NK-92 (cell line): ENCODE data around the gene CUL2.
"Not testable (repeated sequence)": the region's sequence is repeated elsewhere in the genome, so short reads cannot be mapped to it uniquely, and the experiment has no call there.

Source experiments
- DNase-seq: peaks from one replicate; lab custom pipeline; 2025; ENCODE audit not compliant: unreplicated experiment; lab: John Stamatoyannopoulos, UW

The CUL2 gene

DNA sequence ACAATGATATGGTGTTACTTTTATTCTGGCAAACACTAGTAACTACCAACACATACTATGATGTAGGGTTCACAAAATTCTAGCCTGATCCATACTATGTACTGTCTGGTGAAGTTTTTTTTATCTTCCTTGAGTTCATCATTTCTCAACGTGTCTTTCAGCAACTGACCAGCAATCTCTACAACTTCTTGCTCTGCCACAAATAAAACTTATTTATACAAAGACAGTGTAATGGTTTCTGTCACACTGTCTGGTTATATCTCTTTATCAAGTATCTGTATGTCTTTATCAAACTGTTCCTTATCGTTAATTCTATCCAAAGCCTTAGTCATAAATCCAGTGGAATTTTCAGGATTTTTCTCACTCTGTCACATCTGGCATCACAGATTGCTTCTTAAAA lies 69.7 kb downstream of the CUL2 start:
- DNase-seq, result no peak

DNA sequence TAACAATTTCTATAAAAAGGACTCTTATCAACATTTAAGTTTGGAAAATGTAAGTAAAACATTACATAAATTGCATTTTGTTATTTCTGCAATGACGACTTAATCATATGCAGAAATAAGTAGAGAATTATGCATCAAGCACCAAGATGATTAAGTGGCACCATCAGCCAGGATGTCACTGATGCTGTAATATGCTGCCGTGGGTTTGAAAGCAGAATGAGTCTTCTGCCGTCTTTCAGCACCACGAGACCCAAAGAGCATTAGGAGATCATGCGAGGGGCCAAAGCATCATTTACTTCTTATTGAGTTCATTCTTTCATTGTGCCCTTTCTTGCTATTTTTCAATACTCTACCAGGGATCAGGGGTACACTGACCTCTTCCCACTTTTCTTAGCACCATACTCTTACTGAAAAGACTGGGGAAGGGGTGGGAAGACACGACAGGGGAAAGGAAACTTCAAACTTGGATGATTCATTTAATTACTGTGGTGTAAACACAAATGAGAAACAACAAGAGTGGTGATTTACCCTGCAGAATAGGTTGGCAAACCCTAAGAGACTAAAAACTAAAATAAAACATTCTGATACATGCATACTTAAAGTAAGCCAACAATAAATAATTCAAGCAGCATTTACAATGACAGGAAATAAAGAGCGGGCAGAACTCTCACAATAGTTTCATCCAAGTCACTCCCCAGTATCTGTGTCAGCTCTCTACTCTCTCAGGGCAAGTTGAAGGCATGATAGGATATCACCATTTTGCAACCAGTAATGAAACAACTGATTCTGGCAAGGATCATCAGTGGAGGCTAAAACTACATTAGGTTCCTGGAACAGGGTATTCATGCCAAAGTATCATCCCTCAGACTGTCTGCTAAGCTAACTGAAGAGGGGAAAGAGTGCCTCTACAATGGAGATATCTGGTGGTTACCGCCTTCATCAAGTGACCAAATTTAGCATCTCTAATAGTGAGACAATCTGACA lies 70.8 kb downstream of the CUL2 start:
- no peak for DNase-seq

DNA sequence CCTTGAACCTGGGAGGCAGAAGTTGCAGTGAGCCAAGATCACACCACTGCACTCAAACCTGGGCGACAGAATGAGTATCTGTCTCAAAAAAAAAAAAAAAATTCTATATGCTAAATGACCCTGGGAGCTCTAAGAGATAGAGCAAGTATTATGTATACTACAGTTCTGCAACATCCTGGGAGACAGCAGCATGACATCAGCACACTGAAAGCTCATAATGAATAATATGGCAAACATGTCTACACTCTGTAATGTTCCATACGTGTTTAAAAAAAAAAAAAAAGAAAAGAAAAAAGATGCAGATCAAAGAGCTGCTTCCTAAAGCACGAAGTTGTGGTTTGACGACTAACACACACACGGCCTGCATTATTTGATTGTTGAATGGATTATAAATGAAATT lies 72.5 kb downstream of the CUL2 start:
- DNase-seq, result no peak

DNA sequence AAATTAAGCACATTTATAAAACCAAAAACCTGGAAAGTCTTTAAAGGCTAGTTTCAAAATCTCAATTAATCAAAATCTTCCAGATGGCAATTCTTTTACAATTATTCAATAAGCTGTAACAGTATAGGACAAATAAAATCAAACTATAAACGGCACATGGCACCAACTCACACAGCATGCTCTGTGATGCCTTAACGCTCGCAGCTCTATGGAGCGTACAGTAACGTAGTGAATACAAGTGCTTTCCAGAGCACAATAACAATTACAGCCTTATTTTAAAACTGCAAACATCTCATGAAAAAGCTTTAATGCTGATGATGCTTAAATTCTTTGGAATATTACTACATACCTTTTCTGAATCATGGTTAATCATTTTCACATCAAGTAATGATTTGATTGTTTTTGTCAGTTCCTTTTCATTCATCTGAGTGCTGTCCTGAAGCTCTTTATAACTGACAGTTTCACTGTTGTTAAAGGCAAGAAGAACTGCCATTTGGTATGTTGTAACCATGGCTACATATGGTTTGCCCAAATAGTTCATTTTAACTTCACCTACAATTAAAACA lies 74.2 kb downstream of the CUL2 start:
- no peak for DNase-seq

DNA sequence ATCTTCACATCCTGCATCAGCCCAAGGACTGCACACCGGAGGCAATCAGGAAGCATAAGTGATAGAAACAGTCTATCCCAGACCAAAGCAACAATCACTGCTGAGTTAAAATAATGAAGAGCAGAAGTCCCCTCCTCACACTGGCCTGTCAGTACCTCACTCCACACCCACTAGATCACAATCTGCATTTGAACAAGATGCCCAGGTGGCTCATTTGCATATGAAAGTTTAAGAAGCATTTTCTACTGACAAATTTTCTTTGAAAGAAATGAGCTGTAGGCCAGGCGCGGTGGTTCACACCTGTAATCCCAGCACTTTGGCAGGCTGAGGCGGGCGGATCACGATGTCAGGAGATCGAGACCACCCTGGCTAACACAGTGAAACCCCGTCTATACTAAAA lies 77.4 kb downstream of the CUL2 start:
- no peak for DNase-seq

DNA sequence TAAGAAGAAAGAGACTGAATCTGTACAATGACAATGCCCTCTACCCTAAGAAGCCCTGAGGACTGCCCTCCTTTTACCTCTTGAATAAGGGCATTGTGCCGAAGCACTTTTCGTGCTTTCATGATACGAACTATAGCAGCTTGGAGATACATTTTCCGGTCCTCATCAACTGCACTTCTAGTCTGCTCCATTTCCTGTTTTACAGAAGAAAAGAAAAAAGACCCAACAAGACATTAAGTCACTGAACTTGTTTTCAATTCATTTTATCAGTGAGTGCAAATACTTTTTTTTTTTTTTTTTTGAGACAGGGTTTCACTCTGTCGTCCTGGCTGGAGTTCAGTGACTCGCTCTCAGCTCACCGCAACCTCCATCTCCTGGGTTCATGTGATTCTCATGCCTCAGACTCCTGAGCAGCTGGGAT lies 78.4 kb downstream of the CUL2 start:
- no peak for DNase-seq

DNA sequence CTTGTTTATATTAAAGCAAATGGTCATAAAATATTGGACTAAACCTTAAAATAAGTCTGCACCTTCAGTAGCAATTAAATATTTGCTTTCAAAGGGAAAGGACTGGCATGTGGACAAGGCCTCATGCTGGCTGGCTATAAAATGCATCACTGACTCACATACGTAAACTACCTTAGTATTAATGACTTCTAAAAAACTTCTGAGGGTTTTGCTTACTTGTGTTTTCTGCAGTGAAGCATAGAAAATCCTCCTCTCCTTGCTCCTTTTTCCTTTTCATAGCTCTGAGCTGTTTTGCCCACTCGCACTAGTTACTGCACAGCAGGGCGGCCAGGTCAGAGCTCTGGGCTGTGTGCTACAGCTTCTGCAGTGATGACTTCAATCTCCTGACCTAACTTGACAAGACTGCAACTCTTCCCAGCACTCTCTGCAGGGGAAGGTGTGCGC lies 82.3 kb downstream of the CUL2 start:
- no peak for DNase-seq

DNA sequence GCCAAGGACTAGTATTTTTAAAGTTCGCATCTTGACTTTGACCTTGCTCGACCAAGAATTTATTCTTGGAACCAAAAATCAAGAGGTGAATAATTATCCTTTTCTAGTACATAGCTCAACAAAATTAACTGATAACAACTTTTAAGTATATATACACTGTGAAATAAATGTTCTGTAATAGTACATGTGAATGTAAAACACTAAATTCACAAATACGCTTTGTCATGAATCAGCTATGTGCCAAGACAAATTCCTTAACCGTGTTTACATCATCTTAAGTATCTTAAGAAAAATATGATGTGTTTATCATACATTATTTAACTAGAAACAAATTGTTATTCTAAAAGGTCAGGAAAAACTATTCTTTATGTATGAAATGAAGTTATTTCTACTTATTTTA lies 83.3 kb downstream of the CUL2 start:
- no peak for DNase-seq

DNA sequence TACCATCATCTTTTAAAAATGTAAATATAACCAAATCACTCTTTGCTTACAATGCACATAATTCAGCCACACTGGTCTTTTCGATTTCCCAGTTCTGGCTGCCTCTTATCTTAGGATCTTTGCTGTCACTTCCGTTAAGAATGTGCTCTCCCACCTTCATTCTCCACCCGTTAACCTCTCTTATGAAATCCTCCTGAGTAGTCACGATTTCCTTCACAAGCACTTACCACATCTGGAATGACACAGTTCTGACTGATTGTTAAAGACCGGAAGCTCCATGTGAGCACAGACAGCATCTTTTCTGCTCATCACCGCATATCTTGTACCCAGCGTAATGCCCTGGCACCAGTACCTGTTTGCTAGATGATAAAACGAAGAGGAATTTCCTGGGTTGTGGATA lies 84.3 kb downstream of the CUL2 start:
- no peak for DNase-seq

DNA sequence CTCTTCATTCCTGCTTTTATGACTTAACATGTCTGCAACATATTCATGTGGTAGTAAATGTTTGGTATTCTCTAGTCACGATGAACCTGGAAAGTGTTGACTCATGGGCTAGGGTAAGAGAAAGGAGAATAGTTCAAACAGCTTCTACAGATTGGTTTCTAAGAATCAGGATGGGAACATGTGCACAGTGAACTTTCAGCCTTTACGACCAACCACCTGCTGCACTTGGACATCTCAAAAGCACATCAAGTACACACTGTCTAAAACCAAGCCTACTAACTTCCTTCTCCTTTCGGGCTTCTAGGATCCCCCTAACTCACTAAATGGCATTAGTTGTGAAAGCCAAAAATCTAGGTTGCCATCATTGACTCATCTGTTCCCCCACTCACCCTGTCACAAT lies 85.5 kb downstream of the CUL2 start:
- DNase-seq, result no peak

DNA sequence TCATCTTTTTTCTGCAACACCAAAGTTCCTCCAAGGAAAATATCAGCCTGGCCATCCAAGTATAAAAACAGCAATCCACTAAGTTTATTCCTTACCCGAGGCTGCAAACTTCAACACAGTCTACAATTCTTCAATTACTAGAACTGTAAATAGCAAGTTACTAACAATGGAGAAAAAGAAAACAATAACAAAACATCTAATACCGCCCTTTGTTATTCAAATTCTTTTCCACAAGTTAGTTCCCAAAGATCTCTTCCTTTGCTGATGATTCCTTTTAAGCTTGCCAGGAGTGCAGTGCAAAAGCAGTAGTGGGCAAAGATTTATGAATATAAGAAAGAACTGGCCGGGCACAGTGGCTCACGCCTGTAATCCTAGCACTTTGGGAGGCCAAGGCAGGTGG lies 86.2 kb downstream of the CUL2 start:
- DNase-seq, result no peak

DNA sequence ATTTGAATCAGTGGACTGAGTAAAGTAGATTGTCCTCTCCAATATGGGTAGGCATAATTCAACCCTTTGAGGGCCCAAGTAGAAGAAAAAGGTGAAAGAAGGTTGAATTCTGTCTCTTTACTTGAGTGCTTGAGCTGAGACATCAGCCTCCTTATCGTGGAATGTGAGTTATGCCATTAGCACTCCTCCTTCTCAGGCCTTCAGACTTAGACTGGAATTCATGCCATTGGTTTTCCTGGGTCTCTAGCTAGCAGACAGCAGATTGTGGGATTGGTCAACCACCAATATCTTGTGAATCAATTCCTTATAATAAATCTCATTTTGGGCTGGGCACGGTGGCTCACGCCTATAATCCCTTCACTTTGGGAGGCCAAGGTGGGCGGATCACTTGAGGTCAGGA lies 89.2 kb downstream of the CUL2 start:
- DNase-seq, result no peak

DNA sequence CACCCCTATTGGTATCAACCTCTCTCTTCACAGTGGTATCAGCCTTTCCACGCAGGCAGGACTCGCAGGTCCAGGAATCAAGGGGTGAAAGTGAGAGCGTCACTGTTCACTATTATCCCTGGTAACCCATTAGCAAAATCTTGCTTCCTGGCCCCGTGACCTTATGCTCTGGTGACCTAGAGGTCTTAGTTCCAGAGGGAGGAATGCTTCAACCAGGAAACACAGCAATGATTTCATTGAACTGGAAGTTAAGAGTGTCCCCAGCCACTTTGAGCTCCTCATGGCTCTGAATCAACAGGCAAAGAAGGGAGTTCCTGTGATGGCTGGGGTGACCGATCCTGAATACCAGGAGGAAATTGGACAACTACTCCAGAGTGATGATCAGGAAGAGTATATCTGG lies 90.6 kb downstream of the CUL2 start:
- DNase-seq, result no peak

DNA sequence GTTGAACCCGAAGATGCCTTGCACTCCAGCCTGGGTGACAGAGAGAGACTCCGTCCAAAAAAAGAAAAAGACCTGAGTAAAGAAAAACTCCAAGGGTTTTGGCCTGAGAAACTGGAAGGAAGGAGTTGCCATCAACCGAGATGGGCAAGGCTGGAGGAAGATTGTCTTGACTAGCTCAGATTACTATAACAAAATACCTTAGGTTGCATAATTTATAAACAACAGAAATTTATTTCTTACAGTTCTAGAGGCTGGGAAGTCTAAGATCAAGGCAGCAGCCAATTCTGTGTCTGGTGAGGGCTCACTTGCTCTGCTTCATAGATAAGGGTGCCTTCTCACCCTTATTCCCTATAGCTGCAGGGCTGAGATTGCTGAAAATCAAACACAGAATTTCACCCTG lies 91.2 kb downstream of the CUL2 start:
- no peak for DNase-seq

DNA sequence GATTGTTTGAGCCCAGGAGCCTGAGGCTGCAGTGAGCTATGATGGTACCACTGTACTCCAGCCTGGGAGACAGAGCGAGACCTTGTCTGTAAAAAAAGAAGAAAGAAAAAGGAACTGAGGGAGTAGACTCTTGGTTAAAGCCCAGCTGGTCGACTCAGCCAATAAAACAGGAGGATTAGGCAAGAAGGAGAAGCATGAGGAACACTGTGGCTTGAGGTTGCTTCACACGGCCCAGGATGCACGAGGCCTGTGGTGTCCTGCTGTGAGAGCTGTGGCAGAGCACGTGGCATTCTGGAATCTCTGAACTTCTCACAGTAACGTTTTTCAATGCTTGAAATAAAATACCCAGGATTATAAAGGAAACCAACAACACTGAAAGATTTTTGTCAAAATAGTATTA lies 93.3 kb downstream of the CUL2 start:
- DNase-seq, result no peak

DNA sequence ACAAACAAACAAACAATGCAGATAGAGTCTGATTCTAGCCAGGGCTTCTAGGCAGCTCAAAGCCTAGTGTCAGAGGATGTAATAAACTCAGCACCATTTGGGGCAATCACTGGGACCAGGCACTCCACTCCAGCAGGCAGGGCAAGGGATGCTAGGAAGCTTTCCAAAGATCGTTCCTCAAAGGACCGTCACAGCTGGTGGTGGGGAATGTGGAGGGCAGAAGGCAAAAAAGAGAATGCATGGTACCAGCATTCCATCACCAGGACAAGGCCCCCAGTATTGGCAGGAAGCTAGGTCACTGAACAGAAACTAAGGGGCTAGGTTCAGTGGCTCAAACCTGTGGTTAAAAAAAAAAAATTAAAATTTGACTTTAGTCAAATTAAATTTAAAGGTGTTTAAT lies 94.2 kb downstream of the CUL2 start:
- no peak for DNase-seq

DNA sequence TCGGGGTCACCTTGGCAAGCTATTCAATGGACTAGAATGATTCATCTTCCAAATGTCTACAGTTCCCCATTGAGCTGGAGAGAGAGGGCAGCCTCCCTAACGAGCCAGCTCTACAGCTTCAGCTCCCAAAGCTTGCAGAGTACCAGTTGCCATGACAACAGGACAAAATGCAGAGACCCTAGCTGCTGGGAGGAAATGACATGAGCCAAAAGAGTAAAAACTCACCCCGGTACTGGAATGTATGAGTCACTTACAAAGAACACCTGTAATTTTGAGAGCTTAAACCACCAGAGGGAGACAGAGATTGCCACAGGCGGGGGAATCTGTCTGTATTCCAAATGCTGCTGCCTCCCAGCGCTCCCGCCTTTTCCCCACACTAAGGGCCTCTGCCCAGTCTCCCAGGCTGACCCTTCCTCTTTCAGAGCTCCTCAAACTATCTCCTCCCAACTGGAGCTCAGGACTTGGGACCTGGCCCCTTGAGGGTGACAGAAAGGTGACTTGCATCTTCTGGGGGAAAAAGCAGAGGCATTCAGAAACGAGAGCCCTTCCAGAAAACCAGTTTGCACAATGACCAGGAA lies 95.5 kb downstream of the CUL2 start:
- DNase-seq, result no peak

DNA sequence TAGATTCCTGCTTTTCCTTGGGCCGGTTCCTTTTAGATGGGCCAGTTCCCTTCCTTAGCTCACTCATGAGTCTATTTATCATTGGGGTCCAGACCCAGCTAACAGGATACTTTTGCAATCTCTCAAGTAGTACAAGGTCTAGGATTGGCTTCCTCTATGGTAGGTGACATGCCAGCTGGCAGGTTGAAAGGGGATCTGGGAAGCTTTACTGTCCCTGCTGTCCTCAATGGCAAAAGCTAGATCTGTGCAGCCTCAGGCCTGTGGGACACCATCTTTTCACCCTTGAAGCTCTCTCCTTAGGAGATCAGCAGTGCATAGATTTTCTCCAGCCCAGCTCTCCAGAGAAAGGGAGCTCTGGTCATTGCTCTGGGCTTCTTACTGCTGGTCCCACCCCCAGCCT lies 96.4 kb downstream of the CUL2 start:
- DNase-seq, result no peak

DNA sequence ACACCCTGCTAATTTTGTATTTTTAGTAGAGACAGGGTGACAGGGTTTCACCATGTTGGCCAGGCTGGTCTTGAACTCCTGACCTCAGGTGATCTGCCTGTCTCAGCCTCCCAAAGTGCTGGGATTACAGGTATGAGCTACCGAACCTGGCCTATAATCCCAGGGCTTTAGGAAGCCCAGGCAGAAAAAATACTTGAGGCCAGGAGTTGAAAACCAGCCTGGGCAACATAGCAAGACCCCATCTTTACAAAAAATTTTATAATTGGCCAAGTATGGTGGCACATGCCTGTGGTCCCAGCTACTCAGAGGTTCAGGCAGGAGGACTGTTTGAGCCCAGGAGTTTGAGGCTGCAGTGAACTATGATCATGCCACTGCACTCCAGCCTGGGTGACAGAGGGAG lies 99.0 kb downstream of the CUL2 start:
- not testable (repeated sequence) for DNase-seq

DNA sequence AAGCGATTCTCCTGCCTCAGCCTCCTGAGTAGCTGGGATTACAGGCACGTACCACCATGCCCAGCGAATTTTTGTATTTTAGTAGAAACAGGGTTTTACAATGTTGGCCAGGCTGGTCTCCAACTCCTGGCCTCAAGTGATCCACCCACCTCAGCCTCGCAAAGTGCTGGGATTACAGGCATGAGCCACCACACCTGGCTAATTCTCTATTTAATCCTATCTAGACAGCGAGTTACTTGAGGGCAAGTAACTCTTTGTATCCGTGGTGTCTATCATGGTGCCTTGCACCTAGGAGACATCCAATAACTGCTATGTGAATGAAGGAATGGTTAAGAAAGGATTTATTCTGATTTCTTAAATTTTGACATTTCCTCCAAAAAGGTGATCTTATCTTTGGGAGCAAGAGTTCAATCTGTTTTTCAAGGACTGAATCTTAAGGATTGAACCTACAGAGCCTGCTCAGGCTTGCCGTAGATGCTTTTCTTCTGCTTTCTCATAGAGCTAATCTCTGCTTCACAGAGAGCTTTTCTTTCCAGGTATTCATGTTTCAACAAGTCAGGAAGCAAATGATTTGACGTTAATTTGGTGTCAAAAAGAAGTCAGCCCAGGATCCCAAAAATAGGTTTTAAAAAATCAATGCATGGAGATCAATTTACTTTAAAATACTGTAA lies 101.6 kb downstream of the CUL2 start:
- DNase-seq, result no peak

DNA sequence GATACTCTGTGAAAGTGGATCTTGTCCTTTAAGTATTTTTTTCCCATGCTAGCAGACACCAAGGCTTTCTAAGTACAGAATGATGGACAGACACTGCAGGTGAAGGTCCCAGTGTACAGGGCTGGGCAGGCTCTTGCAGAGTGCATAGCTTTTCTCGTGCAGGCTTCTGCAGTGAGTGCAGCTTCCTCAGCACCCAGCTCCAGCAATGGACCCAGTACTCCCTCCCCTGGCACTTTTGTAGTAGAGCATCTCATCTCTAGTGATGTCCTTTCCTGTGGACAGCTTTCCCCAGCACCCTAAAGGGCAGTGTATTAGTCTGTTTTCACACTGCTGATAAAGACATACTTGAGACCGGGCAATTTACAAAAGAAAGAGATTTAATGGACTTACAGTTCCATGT lies 104.3 kb downstream of the CUL2 start:
- DNase-seq, result no peak

DNA sequence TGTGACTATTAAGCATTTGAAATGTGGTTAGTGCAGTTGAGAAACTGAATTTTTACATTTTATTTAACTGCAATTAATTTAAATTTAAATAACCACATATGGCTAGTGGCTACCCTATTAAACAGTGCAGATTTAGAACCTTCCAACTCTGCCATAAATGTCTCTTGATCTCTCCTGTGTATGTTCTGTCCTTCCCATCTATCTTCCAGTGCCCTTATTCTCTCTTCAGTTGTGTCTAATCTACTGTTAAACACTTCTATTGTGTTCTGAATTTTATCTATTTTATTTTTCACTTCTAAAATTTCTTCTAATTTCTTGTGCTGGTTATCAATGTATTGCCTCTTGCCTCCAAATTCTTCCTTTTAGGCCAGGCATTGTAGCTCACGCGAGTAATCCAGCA lies 105.0 kb downstream of the CUL2 start:
- no peak for DNase-seq
